ENCODE measurements around the gene KIF13A. TPM values are rescaled to one million over a fixed set of nuclear protein-coding genes. Genes with fewer than 3 reads are reported as not detected.

Gene KIF13A
- total and polyA plus RNA-seq, 9 of the 15 experiments (the other 6 are each of a cell fraction or from before 2014, with no cell fraction given): 3.6 to 44.3 (median 29.7) TPM

DNA sequence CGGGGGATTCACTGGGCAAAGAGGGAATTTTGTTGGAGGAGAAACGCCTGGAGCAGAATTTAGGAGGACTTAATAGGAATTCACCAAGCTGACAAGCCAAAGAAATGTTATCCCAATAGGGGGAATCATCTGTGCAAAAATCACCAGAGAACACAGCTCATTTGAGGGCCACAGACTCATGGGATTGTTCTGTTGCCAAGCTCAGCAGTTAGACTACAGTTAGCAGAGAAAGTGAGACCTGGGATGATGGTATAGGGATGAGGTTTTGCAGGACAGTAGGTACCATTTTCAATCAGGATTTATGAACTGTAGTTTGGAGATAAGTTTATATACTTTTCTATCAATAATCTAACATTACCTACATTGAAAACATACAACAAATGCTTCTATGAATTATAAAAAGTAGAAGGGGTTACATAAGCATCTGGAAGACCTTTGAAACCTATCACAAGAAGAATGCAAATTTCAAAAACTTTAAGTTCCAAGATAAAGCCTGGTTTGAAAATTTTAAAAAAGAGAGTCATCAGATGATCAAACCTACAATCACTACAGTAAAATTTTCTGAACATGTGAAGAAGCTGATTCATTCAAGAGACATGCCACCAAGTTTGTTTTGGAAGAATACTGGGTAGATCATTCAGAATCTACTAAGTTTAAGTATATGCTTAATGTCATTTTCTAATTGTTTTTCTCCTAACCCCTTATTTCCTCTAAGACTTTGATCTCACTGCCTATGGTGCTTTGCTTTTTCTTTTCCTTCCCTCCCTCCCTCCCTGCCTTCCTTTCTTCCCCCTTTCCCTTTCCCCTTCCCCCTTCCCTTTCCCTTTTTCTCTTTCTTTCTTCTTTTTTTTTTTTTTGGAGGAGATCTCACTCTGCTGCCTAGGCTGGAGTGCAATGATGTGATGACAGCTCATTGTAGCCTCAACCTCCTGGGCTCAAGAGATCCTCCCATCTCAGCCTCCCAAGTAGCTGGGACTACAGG is 81.5 kb downstream of the KIF13A start:
- Histone ChIP-seq H3K9me1 (ENCODE audit: control insufficient read depth, insufficient read depth, low read length) (no peaks in the 10 kb centered on the region), H3K9ac (ENCODE audit: insufficient read depth in 1 of 2, low read depth in 2 of 2, low read length in 2 of 2) (no peak overlapping the region), H4K20me1 (replicated peaks; ENCODE audit: control insufficient read depth, insufficient read depth, low read length) (no peaks in the 10 kb centered on the region), H2AFZ (ENCODE audit: low read depth, low read length) (no peak overlapping the region), H3K27ac (ENCODE audit: extremely low read depth, low read depth, low read length) (no peak overlapping the region), H3K4me2 (ENCODE audit: insufficient read depth, low read length) (no peak overlapping the region), H3K79me2 (ENCODE audit: control insufficient read depth, insufficient read depth, low read length) (peaks cover 72% of the 10 kb centered on the region), H3K36me3 (ENCODE audit: control insufficient read depth, insufficient read depth, low read length) (peaks cover 2% of the 10 kb centered on the region; the same call in 1 of the 3 replicates), H3K9me3 (replicated peaks; ENCODE audit: control insufficient read depth, insufficient read depth, low read depth, low read length) (no peaks in the 10 kb centered on the region), H3K27me3 (ENCODE audit: control insufficient read depth in 2 of 2, insufficient read depth in 2 of 2, low read length in 2 of 2) (no peaks in the 10 kb centered on the region), H3K4me3 (no peak overlapping the region), H3K4me1 (replicated peaks in 1 of 2; ENCODE audit: control insufficient read depth in 2 of 2, insufficient read depth in 2 of 2, low read length in 2 of 2) (peaks cover 8 to 28% of the 10 kb centered on the region in 2 experiments; a peak in 4 of 5 replicates)
- in situ Hi-C loops (cut with MboI) (no loop called here), intact Hi-C loops (cut with micrococcal nuclease) (loop anchor here (2.0 to 5.0 kb wide), 3 partner anchors 63 to 85 kb away; partner anchors contain the start of gene KIF13A)
- FAIRE-seq (no peak), ATAC-seq (no peak), DNase-seq (ENCODE audit: extremely low read depth in 1 of 4, low spot score in 3 of 4) (no peak)
- ChIA-PET CTCF (ENCODE audit: low intra/inter-chr PET ratio) (no interaction called here), POLR2A (interaction anchor here (1.9 kb wide), 1 partner anchor 12 kb away, joined by 8 read pairs; no protein-coding TSS in a partner anchor)
- no TSS peak for BruUV-seq (replicated peaks)
- WGBS (ENCODE audit: insufficient coverage, low coverage, missing lambda C conversion rate): 93% methylated on average over 2 of the region's 2 CpGs
- TF ChIP-seq CEBPG (CRISPR knock-in tag; IDR thresholded peaks at IDR 0.05) (no peak), CEBPG (tag; conservative IDR thresholded peaks at IDR 0.05 in 1 of 2, IDR thresholded peaks at IDR 0.05 in 1 of 2) (no peak), PCBP2 (IDR thresholded peaks at IDR 0.05; ENCODE audit: low read depth, low read length, poor library complexity, severe bottlenecking) (peak; percentile 43), DEAF1 (CRISPR knock-in tag; IDR thresholded peaks at IDR 0.05) (no peak), GTF3C2 (IDR thresholded peaks at IDR 0.05; ENCODE audit: borderline replicate concordance, extremely low read depth, insufficient read length) (no peak), GTF2A2 (tag; IDR thresholded peaks at IDR 0.05) (no peak), MAFK (IDR thresholded peaks at IDR 0.05; ENCODE audit: low read length) (no peak), FOSL1 (tag; conservative IDR thresholded peaks at IDR 0.05) (no peak), ZNF717 (CRISPR knock-in tag; IDR thresholded peaks at IDR 0.05) (no peak), HNRNPK (IDR thresholded peaks at IDR 0.05; ENCODE audit: low read depth, low read length, poor library complexity, severe bottlenecking) (peak; percentile 46), BRCA1 (IDR thresholded peaks at IDR 0.05) (no peak), BRCA1 (CRISPR knock-in tag; IDR thresholded peaks at IDR 0.05) (no peak), ERF (CRISPR knock-in tag; IDR thresholded peaks at IDR 0.05) (no peak), ZNF778 (CRISPR knock-in tag; IDR thresholded peaks at IDR 0.05) (no peak)
- TF ChIP-seq, protein P1, sequence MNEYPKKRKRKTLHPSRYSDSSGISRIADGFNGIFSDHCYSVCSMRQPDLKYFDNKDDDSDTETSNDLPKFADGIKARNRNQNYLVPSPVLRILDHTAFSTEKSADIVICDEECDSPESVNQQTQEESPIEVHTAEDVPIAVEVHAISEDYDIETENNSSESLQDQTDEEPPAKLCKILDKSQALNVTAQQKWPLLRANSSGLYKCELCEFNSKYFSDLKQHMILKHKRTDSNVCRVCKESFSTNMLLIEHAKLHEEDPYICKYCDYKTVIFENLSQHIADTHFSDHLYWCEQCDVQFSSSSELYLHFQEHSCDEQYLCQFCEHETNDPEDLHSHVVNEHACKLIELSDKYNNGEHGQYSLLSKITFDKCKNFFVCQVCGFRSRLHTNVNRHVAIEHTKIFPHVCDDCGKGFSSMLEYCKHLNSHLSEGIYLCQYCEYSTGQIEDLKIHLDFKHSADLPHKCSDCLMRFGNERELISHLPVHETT (CRISPR knock-in tag; conservative IDR thresholded peaks at IDR 0.05 in 1 of 2, IDR thresholded peaks at IDR 0.05 in 1 of 2): no peak
